ENCODE data around the gene SRPK2.

The SRPK2 gene

GRCh38 chr7:105133986-105134655, 254.6 kb downstream of the SRPK2 start:
- peak overlapping the region; percentile 80 for H3K27ac Mint-ChIP-seq (ENCODE audit: low read depth)
- ATAC-seq (replicated peaks; ENCODE audit: extremely low read depth, poor library complexity, severe bottlenecking) (no peak), DNase-seq (ENCODE audit: low spot score in 2 of 2) (no peak)
- H3K36me3 Mint-ChIP-seq (ENCODE audit: insufficient read depth) = peaks cover 31% of the 10 kb centered on the region
- no peaks in the 10 kb centered on the region for H3K9me3 Mint-ChIP-seq
- peaks cover 53% of the 10 kb centered on the region for H3K4me1 Mint-ChIP-seq
- no peaks in the 10 kb centered on the region for H3K27me3 Mint-ChIP-seq
- H3K4me3 Mint-ChIP-seq = no peak overlapping the region

GRCh38 chr7:105133358-105133757, 255.4 kb downstream of the SRPK2 start:
- DNase-seq (ENCODE audit: low spot score in 2 of 2) (no peak), ATAC-seq (replicated peaks; ENCODE audit: extremely low read depth, poor library complexity, severe bottlenecking) (no peak)
- Mint-ChIP-seq H3K9me3 (no peaks in the 10 kb centered on the region), H3K27ac (ENCODE audit: low read depth) (peak overlapping the region; percentile 80), H3K4me1 (peaks cover 49% of the 10 kb centered on the region), H3K27me3 (no peaks in the 10 kb centered on the region), H3K36me3 (ENCODE audit: insufficient read depth) (peaks cover 30% of the 10 kb centered on the region), H3K4me3 (no peak overlapping the region)

GRCh38 chr7:105132835-105133234, 255.9 kb downstream of the SRPK2 start:
- DNase-seq (ENCODE audit: low spot score in 2 of 2) (no peak), ATAC-seq (replicated peaks; ENCODE audit: extremely low read depth, poor library complexity, severe bottlenecking) (no peak)
- no peaks in the 10 kb centered on the region for H3K27me3 Mint-ChIP-seq
- no peak overlapping the region for H3K4me3 Mint-ChIP-seq
- peak overlapping the region; percentile 80 for H3K27ac Mint-ChIP-seq (ENCODE audit: low read depth)
- H3K9me3 Mint-ChIP-seq = no peaks in the 10 kb centered on the region
- H3K4me1 Mint-ChIP-seq = peaks cover 43% of the 10 kb centered on the region
- peaks cover 27% of the 10 kb centered on the region for H3K36me3 Mint-ChIP-seq (ENCODE audit: insufficient read depth)

DNA sequence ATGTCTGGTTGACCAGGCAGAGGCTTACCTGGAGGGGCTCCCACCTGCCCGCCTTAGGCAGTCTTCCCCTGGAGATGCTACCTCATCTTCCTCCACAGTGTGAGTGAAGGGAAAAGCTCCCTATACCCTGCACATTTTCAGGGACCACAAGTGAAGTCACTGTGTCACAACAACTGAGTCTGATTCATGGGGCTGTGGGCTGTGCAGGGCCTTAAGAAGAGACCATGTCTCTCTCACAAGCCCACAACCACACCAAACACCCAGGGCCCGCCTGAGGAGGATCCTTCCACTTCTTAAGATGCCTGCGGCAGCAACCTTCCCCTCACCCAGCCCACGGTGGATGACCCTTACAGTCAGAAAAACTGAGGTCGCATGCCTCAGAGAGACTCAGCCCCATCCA, 256.4 kb downstream of the SRPK2 start:
- no peaks in the 10 kb centered on the region for H3K9me3 Mint-ChIP-seq
- H3K36me3 Mint-ChIP-seq (ENCODE audit: insufficient read depth) = peaks cover 23% of the 10 kb centered on the region
- H3K27me3 Mint-ChIP-seq = no peaks in the 10 kb centered on the region
- H3K27ac Mint-ChIP-seq (ENCODE audit: low read depth) = no peak overlapping the region
- no peak for ATAC-seq (replicated peaks; ENCODE audit: extremely low read depth, poor library complexity, severe bottlenecking)
- peaks cover 40% of the 10 kb centered on the region for H3K4me1 Mint-ChIP-seq
- H3K4me3 Mint-ChIP-seq = no peak overlapping the region
- no peak for DNase-seq (ENCODE audit: low spot score in 2 of 2)

GRCh38 chr7:105131890-105132289, 256.8 kb downstream of the SRPK2 start:
- H3K9me3 Mint-ChIP-seq = no peaks in the 10 kb centered on the region
- ATAC-seq (replicated peaks; ENCODE audit: extremely low read depth, poor library complexity, severe bottlenecking) = no peak
- DNase-seq (ENCODE audit: low spot score in 2 of 2) = no peak
- H3K4me3 Mint-ChIP-seq = no peak overlapping the region
- peaks cover 23% of the 10 kb centered on the region for H3K36me3 Mint-ChIP-seq (ENCODE audit: insufficient read depth)
- peak overlapping the region; percentile 5 for H3K27ac Mint-ChIP-seq (ENCODE audit: low read depth)
- peaks cover 38% of the 10 kb centered on the region for H3K4me1 Mint-ChIP-seq
- no peaks in the 10 kb centered on the region for H3K27me3 Mint-ChIP-seq

- ATAC-seq (replicated peaks; ENCODE audit: extremely low read depth, poor library complexity, severe bottlenecking) = no peak
- Mint-ChIP-seq H3K4me3 (no peak overlapping the region), H3K27me3 (no peaks in the 10 kb centered on the region), H3K4me1 (peaks cover 34% of the 10 kb centered on the region), H3K36me3 (ENCODE audit: insufficient read depth) (peaks cover 26% of the 10 kb centered on the region), H3K27ac (ENCODE audit: low read depth) (peak overlapping the region; percentile 5), H3K9me3 (no peaks in the 10 kb centered on the region)
- DNase-seq (ENCODE audit: low spot score in 2 of 2) = no peak
Observed at GRCh38 chr7:105131033-105131656, 257.6 kb downstream of the SRPK2 start.

DNA sequence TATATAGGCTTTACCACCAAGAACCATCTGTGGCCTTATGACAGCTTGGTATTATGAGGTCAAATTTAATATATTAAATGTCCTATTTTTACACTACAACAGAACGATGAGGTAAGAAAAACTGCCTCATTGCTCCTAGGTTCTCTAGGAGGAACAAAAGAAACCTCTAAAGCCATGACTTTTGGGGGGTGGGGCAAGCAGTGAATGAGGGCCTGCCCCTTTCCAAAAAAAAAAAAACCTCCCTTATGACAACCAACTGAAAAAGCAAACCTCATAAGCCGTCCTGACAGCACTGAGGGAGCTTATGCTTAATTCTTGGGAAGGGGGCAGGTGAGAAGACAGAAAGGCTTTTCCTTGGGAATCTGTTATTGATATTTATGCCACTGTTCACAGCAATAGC, 258.1 kb downstream of the SRPK2 start:
- Mint-ChIP-seq H3K27ac (ENCODE audit: low read depth) (no peak overlapping the region), H3K27me3 (no peaks in the 10 kb centered on the region), H3K4me1 (peaks cover 34% of the 10 kb centered on the region), H3K9me3 (no peaks in the 10 kb centered on the region), H3K36me3 (ENCODE audit: insufficient read depth) (peaks cover 32% of the 10 kb centered on the region), H3K4me3 (no peak overlapping the region)
- ATAC-seq (replicated peaks; ENCODE audit: extremely low read depth, poor library complexity, severe bottlenecking) (no peak), DNase-seq (ENCODE audit: low spot score in 2 of 2) (no peak)

- no peak for ATAC-seq (replicated peaks; ENCODE audit: extremely low read depth, poor library complexity, severe bottlenecking)
- Mint-ChIP-seq H3K36me3 (ENCODE audit: insufficient read depth) (peaks cover 35% of the 10 kb centered on the region), H3K4me1 (peaks cover 32% of the 10 kb centered on the region), H3K9me3 (no peaks in the 10 kb centered on the region), H3K27ac (ENCODE audit: low read depth) (no peak overlapping the region), H3K27me3 (no peaks in the 10 kb centered on the region), H3K4me3 (no peak overlapping the region)
- DNase-seq (ENCODE audit: low spot score in 2 of 2) = no peak
Observed at GRCh38 chr7:105130048-105130447, 258.7 kb downstream of the SRPK2 start.

DNA sequence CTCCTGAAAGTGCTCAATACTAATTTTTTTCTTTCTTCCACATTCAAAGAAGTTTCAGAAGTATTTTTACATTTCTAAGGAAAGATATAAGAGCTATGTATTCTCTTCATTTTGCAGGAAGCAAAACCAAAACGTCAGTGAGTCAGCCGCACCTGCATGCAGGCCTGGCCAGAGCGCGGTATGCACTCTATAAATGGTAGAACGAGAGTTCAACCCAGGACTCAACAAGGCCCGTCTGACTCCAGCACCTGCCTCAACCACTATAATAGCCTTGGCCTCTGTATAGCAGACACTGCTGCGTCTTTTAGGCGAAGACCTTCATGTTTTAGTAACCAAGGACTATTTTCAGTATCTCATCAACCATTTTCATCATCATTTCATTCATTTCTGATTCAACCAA, 261.5 kb downstream of the SRPK2 start:
- Mint-ChIP-seq H3K27ac (ENCODE audit: low read depth) (no peak overlapping the region), H3K4me1 (peaks cover 15% of the 10 kb centered on the region), H3K4me3 (no peak overlapping the region), H3K27me3 (no peaks in the 10 kb centered on the region), H3K9me3 (no peaks in the 10 kb centered on the region), H3K36me3 (ENCODE audit: insufficient read depth) (peaks cover 41% of the 10 kb centered on the region)
- ATAC-seq (replicated peaks; ENCODE audit: extremely low read depth, poor library complexity, severe bottlenecking) = no peak
- DNase-seq (ENCODE audit: low spot score in 2 of 2) = no peak

DNA sequence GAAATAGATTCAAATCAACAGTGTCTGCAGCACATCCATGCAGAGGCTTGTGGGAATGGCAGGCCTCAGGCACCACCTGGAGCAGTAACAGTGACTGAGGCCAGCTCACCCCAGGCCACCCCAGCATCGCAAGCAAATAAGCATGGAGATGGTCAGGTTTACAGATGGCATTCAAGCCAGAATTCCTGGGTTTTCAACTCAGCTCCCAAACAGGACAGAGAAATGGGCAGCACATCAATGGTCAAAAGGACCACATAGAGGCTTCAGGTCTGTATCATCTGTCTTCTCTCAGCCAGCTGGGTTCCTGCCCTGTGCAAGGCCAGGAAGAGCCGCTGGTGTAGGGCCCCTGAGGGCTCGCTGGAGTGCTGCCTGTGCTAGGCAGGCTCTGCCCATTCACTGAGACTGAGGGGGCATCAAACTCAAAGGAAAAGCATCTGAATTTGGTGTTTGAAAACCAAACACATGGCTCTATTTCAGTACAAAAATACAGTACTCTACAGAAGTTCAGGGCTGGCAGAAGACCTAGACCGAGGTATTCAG, 262.2 kb downstream of the SRPK2 start:
- Mint-ChIP-seq H3K4me1 (peaks cover 18% of the 10 kb centered on the region), H3K9me3 (no peaks in the 10 kb centered on the region), H3K4me3 (no peak overlapping the region), H3K36me3 (ENCODE audit: insufficient read depth) (peaks cover 41% of the 10 kb centered on the region), H3K27ac (ENCODE audit: low read depth) (no peak overlapping the region), H3K27me3 (no peaks in the 10 kb centered on the region)
- DNase-seq (ENCODE audit: low spot score in 2 of 2) (no peak), ATAC-seq (replicated peaks; ENCODE audit: extremely low read depth, poor library complexity, severe bottlenecking) (no peak)

GRCh38 chr7:105125745-105126144, 263.0 kb downstream of the SRPK2 start:
- ATAC-seq (replicated peaks; ENCODE audit: extremely low read depth, poor library complexity, severe bottlenecking) (no peak), DNase-seq (ENCODE audit: low spot score in 2 of 2) (no peak)
- no peaks in the 10 kb centered on the region for H3K9me3 Mint-ChIP-seq
- no peak overlapping the region for H3K27ac Mint-ChIP-seq (ENCODE audit: low read depth)
- H3K27me3 Mint-ChIP-seq = no peaks in the 10 kb centered on the region
- peaks cover 43% of the 10 kb centered on the region for H3K36me3 Mint-ChIP-seq (ENCODE audit: insufficient read depth)
- peaks cover 12% of the 10 kb centered on the region for H3K4me1 Mint-ChIP-seq
- H3K4me3 Mint-ChIP-seq = no peak overlapping the region

GRCh38 chr7:105122619-105123018, 266.1 kb downstream of the SRPK2 start:
- H3K4me3 Mint-ChIP-seq = no peak overlapping the region
- H3K36me3 Mint-ChIP-seq (ENCODE audit: insufficient read depth) = peaks cover 41% of the 10 kb centered on the region
- peaks cover 19% of the 10 kb centered on the region for H3K4me1 Mint-ChIP-seq

More at GRCh38 chr7:105122619-105123018, 266.1 kb downstream of the SRPK2 start:
- Mint-ChIP-seq H3K27me3 (no peaks in the 10 kb centered on the region), H3K9me3 (no peaks in the 10 kb centered on the region), H3K27ac (ENCODE audit: low read depth) (no peak overlapping the region)
- no peak for ATAC-seq (replicated peaks; ENCODE audit: extremely low read depth, poor library complexity, severe bottlenecking)
- DNase-seq (ENCODE audit: low spot score in 2 of 2) = no peak
